Globus pallidus (tissue), 1 donor: ENCODE measurements around the gene TAF10.

Experiments
- DNase-seq: peaks from one replicate; pipeline ENCODE4 v3.0.0-alpha.2; 2015; ENCODE audit warnings: low spot score

Gene TAF10

GRCh38 chr11:6607190-6607795, 4.7 kb downstream of the TAF10 start:
- DNase-seq: no peak

GRCh38 chr11:6606471-6607189, 5.4 kb downstream of the TAF10 start:
- DNase-seq: peak; percentile 86

GRCh38 chr11:6604790-6605189, 7.2 kb downstream of the TAF10 start:
- no peak for DNase-seq

DNA sequence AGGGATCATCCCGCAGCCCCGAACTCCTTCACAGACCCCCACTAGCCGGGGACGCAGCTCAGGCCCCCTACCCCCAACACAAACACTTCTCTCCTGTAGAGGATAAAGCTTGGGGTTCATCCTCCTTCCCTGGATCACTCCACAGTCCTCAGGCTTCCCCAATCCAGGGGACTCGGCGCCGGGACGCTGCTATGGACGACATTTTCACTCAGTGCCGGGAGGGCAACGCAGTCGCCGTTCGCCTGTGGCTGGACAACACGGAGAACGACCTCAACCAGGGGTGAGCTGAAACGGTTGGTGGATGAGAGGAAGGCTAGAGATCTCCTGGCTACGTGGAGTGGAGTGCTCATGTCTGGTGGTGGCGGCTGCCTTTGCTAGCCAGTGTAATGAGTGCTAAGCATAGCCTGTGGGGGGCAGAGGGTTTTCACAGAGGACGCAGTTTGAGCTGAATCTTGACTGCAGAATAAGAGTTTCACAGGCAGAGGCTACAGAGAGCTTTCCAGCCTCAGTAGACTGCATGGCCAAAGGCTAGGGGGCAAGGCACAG, 7.9 kb downstream of the TAF10 start:
- peak; percentile 76 for DNase-seq

DNA sequence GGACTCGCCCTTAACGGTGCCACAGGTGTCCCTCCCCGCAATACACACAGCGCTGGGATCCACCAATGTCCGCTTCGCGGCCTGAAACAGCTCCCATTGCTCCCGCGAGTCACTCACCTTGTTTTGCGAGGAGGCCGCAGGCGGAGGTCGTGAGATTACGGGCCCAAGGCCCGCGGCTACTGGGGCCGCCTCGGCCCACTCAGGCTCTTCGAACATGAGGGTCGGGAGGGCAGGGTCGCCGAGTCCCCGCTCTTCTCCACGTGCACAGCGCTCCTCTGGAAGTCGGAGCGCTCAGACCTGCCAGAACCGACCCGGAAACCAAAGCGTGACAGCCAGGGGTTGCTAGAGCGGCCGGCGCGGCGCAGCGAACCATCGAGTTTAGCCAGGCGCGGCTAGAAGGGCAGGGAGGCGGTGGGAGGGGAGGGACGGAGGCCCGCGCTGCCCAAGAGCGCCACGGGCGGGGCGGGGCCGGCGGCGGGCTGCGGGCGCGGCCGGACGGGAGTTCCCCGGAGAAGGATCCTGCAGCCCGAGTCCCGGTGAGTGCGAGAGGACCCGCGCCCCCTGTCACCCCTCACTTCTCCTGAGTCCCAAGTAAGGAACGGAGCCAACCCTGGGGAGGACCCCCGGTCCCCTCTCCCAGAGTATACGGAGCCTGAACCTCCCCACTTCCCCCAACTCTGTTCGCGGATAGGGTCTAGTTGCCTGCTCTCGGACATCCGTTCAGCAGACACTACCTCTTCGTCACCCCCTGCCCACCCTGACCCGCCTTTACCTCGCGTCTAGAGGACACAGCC, 8.5 kb downstream of the TAF10 start, which contains the start of the genes ILK and RRP8:
ILK (plus strand) TSS at position 488 of the 794 bp plus-strand sequence. CDS start 498 bp downstream, outside the sequence.
RRP8 (minus strand) TSS at position 330 of the 794 bp plus-strand sequence; CDS start at position 216, 114 bp downstream.
- DNase-seq: peak; percentile 89

- no peak for DNase-seq
Observed at GRCh38 chr11:6602096-6602940, 9.7 kb downstream of the TAF10 start.

DNA sequence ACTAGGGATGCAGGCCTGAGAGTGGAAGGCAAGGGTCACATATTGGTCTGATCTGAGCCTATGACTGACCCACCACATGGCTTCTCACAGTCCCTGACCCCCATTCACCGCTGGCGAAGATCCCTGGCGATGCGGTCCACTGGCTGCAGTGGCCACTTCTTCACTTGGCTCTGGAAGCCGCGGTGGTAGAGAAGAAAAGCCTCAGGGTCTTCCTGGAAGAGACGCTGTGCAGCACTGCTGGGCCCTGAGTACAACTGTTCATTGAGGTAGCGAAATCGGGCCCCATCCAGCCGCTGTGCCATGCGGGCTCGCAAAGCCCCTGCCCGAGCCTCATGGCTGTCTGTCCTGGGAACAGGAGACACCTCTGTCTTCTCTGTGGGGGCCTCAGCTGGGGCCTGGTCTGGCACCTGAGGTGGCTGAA, 11.0 kb downstream of the TAF10 start:
- no peak for DNase-seq

- DNase-seq: no peak
Observed at GRCh38 chr11:6599881-6600390, 12.1 kb downstream of the TAF10 start.

GRCh38 chr11:6599449-6599848, 12.6 kb downstream of the TAF10 start:
- DNase-seq: no peak

- DNase-seq: no peak
Observed at GRCh38 chr11:6598555-6598954, 13.5 kb downstream of the TAF10 start.

- peak; percentile 69 for DNase-seq
Observed at GRCh38 chr11:6596239-6596877, 15.7 kb downstream of the TAF10 start.

- DNase-seq: no peak
Observed at GRCh38 chr11:6594142-6594768, 17.8 kb downstream of the TAF10 start.

- DNase-seq: no peak
Observed at GRCh38 chr11:6588018-6588417, 24.0 kb downstream of the TAF10 start.

DNA sequence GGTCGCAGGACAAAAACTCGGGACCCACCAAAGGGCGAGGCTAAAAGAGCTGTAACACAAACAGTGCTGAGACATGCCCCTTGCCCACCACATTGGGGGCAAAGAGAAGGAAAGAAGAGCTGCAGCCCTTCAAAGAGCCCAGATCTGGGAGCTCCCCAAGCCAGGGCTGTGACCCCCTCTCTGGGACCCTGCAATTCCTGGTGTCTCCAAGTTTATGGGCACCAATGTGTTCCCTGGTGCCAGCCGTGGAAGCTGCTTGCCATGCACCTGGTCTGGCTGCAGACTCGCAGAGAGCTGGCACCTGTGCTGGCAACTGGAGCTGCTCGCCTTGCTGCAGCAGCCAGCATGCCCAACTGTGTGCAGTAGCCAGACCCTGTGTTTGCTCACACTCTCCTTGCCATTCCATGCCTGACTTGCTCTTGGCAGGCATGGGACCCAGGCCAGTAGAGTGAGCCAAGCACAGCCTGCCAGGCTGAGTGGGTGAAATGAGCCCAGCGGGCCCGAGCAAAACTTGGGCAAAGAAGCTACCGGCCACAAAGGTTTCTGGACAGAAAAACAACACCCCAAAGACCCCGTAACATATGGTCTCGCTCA, 24.6 kb downstream of the TAF10 start:
- DNase-seq: no peak

GRCh38 chr11:6586434-6587359, 25.3 kb downstream of the TAF10 start:
- DNase-seq: peak; percentile 71

- DNase-seq: no peak
Observed at GRCh38 chr11:6584528-6584927, 27.5 kb downstream of the TAF10 start.

- no peak for DNase-seq
Observed at GRCh38 chr11:6583584-6583983, 28.4 kb downstream of the TAF10 start.

GRCh38 chr11:6579681-6580080, 32.3 kb downstream of the TAF10 start:
- no peak for DNase-seq

DNA sequence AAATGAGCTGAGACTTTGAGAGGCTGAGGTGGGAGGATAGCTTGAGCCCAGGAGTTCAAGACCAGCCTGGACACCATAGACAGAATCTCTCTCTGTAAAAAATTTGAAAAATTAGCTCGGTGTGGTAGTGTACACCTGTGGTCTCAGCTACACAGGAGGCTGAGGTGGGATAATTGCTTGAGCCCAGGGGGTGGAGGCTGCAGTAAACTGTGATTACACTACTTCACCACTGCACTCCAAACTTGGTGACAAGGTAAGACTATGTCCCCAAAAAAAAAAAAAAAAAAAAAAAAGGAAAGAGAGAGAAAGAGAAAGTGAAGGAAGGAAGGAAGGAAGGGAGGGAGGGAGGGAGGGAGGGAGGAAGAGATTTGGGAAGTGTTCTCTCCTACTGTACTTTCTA, 33.9 kb downstream of the TAF10 start:
- no peak for DNase-seq
